ENCODE data around the gene CXCL10.
"Not testable (repeated sequence)": the region's sequence is repeated elsewhere in the genome, so short reads cannot be mapped to it uniquely, and the experiment has no call there.

GRCh38 chr4:76042241-76042998 is 19.1 kb upstream of the CXCL10 start:
- TF ChIP-seq, protein P1, sequence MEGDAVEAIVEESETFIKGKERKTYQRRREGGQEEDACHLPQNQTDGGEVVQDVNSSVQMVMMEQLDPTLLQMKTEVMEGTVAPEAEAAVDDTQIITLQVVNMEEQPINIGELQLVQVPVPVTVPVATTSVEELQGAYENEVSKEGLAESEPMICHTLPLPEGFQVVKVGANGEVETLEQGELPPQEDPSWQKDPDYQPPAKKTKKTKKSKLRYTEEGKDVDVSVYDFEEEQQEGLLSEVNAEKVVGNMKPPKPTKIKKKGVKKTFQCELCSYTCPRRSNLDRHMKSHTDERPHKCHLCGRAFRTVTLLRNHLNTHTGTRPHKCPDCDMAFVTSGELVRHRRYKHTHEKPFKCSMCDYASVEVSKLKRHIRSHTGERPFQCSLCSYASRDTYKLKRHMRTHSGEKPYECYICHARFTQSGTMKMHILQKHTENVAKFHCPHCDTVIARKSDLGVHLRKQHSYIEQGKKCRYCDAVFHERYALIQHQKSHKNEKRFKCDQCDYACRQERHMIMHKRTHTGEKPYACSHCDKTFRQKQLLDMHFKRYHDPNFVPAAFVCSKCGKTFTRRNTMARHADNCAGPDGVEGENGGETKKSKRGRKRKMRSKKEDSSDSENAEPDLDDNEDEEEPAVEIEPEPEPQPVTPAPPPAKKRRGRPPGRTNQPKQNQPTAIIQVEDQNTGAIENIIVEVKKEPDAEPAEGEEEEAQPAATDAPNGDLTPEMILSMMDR (IDR thresholded peaks at IDR 0.05), result not testable (repeated sequence)
- TF ChIP-seq POLR2A, EP300 (IDR thresholded peaks at IDR 0.05): not testable (repeated sequence)
